ENCODE measurements around the gene UNC13D.
"Not testable (repeated sequence)": the region's sequence is repeated elsewhere in the genome, so short reads cannot be mapped to it uniquely, and the experiment has no call there.

Gene UNC13D

DNA sequence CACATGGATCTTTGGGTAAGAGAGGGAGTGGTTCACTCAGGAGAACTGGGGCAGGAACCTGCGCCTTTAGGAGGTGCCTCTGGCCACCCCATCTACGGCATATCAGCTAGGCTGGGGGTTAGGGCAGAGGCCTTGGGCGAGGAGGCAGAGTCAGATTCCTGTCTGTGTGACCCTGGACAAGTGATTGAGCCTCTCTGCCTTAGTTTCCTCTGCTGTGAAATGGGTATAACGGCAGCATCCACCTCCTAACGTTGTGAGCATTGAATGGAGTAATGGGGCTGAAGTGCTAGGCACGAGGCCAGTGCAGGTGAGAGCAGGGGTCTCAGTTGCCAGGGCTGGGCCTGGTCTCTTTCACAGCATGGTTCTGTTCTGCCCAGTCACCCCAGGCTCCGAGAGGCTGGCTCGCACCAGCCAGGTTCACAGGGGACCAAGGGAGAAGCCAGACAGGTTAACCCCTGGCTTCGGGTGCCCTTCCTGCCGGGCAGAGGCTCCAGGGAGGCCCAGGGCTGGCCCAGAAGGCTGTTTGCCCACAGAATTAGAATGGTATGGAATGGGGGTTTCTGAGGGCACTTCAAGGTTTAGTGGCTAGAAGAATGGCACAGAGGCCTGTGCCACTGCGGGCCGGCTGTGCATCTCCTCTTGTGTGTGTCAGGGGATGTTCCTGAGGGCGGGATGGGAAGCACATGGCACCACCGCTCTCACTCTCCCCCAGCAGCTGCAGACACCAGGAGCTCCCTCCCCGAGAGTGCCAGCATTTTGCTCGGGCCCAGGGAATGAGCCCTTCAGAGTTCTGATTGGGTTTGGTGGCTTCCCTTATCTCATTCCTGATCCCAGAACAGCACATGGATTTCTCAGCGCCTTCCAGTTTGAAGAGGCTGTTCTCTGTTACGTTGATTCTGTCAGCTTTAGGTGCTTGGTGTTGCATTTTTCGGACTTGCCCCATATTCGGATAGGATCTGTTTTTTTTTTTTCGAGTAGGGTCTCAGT lies 23.8 kb downstream of the UNC13D start:
- DNase-seq (ENCODE audit: low read depth in 3 of 3), result no peak

DNA sequence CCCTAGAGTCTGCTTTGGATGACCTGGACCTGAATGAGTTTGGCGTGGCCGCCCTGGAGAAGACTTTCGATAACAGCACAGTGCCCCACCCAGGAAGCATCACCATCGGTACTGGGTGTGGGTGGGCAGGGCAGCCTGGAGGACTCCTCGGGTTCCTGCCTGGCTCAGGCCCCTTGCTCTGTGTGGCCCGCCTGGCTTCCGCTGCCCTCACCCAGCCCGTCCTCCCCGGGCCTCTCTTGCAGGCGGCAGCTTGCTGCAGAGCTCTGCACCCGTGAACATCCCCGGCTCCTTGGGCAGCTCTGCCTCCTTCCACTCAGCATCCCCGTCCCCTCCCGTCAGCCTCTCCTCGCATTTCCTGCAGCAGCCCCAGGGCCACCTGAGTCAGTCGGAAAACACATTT lies 24.5 kb downstream of the UNC13D start:
- DNase-seq (ENCODE audit: low read depth in 3 of 3), result no peak

DNA sequence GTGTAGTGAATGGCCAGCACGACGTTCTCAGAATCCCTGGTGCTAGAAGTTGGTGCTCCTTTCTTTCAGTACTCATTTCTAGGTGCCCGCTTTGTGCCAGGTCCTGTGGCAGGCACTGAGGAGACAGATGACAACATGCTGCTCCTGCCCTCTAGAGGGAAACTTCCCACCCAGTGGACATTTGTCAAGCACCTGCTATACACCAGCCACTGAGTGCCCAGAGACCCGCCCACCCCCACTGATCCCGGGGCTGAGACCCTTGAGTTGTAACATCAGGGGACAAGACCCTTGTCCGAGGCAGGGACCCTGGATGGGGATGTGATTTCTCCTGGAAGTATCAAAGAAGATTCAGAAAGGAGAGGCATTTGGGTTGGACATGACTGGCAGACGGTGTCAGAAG lies 25.1 kb downstream of the UNC13D start:
- DNase-seq (ENCODE audit: low read depth in 3 of 3), result no peak

DNA sequence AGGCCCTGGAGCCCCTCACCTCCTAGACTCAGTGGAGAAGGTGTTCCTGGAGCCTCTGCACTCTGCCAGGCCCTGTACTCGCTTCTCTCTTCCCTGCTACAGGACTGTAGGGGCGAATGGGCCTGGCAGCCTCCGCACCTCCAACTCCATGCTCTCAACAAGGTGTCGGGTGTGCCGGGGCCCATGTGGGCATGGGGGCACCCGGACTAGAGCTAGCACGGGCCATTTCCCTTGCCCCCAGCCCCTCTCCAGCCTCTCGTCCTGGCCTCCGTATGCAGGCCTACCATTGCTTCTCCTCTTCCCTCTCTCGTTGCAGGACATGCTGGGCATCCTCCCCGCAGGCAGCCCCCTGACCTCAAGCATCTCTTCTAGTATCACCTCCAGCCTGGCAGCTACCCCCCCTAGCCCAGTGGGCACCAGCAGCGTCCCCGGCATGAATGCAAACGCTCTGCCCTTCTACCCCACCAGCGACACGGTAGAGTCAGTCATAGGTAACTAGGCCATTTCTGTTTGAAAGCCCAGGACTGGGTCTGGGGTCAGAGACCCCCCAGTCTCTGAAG lies 25.8 kb downstream of the UNC13D start:
- no peak for DNase-seq (ENCODE audit: low read depth in 3 of 3)

DNA sequence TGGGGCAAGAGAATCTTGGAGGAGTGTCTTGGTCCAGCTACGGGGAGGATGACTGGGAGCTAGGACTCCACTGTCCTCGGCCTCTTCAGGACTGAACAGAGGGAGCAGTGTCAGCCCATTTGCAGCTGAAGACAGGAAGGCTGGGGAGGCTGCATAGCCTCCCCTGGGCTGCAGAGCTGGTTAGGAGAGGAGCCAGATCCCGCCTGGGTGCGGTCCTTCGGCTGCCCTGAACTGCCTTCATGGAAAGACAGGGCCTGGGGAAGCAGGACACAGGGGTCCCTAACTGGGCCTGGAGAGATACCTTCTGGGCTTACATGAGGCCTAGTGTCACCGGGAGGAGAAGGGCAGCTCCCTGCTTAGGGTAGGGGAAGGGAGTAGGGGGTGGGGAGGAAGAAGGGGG lies 26.6 kb downstream of the UNC13D start:
- DNase-seq (ENCODE audit: low read depth in 3 of 3), result no peak

DNA sequence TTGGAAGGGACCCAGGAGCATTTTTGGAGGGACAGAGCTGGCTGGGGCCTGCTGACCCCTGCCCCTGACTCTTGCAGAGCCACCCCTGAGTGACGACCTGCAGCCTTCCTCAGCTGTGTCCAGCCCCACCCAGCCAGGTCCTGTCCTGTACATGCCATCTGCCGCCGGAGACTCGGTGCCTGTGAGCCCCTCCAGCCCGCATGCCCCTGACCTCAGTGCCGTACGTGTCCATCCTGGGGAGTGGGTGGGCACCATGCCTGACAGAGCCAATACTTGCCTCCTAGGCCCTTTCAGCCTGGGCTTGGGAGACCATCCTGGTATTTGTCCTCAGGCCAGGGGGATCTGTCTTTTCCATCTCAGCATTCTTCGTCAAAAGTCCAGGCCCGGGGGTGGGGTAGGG lies 27.5 kb downstream of the UNC13D start:
- no peak for DNase-seq (ENCODE audit: low read depth in 3 of 3)

DNA sequence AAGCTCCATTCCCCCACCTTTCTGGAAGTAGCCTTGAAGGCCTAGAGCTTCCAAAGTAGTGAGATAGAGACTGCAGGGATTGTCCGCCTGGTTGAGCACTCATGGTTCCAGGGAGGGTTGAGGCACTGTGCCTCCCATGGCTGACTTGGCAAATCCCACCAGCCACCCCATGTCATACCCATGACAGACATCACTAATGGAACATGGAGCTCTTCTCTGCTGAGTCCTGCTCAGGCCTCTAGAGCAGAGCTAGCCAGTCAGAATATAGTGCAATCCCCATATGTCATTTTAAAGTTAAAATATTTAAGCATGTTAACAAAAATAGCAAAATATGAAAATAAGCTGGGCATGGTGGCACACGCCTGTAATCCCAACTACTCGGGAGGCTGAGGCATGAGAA lies 28.8 kb downstream of the UNC13D start:
- DNase-seq (ENCODE audit: low read depth in 3 of 3), result no peak

DNA sequence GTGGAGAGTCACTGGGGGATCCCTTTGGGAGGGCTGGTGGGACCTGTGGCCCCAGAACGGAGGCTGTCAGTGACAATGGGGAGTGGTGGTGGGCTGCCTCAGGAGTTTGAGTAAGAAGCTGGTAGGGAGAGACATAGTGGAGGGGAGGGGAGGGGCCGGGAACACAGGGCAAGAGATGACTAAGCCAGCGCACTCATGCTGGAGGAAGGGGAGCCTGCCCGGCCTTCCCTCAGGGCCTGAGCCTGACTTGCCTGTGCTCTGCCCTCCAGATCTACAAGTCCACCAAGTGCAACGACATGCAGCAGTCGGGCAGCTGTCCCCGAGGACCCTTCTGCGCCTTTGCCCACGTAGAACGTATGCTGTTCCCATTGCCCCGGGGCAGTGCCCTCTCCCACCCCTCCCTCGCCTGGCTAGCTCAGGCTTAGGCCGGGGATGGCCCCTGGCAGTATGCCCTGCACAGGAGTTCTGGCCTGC lies 29.3 kb downstream of the UNC13D start:
- no peak for DNase-seq (ENCODE audit: low read depth in 3 of 3)

DNA sequence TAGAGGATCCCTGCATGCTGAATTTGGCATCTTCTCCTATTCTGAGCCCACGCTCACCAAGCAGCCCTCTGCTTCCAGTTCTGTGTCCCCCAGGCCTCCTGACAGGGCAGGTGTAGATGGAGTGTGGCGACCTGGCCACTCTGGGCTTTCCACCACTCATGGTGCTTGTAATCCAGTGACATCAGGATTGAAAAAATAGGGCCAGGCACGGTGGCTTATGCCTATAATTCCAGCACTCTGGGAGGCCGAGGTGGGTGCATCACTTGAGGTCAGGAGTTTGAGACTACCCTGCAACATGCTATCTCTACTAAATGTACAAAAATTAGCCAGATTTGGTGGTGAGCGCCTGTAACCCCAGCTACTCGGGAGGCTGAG lies 30.2 kb downstream of the UNC13D start:
- no peak for DNase-seq (ENCODE audit: low read depth in 3 of 3)

DNA sequence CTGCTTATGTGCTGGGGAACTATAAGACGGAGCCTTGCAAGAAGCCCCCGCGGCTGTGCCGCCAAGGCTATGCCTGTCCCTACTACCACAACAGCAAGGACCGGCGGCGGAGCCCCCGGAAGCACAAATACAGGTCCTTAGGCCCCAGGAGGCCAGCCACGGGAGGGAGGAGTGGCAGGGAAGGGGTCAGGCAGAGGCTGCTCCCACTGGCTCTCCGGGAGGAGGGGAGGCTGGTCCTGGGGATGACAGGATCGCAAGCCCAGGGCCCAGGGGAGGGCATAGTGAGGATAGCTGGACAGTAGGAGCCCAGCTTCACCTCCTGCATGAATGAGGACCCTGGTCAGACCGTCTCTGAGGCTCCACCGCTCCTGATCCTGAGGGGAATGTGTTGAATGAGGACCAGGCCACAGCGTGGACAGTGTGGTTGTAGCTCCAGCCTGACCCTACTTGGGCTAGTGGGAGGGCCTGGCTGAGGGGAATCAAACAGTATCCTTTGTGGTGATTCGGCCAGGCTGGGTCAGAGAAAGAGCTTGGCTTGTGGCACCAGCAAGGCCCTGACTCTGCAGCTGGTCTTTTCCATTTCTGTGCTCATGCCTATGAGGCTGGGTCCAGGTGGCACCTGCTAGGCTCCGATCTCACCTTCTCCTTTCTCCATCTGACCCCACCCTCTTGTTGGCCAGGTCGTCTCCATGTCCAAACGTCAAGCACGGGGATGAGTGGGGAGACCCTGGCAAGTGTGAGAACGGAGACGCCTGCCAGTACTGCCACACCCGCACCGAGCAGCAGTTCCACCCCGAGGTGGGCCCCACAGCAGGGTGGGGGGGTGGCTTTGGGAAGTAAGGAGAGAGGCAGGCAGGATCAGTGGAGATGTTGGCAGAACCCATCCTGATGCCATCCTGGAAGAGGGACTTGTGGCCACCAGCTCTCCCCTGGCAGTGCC lies 30.9 kb downstream of the UNC13D start:
- DNase-seq (ENCODE audit: low read depth in 3 of 3), result no peak

DNA sequence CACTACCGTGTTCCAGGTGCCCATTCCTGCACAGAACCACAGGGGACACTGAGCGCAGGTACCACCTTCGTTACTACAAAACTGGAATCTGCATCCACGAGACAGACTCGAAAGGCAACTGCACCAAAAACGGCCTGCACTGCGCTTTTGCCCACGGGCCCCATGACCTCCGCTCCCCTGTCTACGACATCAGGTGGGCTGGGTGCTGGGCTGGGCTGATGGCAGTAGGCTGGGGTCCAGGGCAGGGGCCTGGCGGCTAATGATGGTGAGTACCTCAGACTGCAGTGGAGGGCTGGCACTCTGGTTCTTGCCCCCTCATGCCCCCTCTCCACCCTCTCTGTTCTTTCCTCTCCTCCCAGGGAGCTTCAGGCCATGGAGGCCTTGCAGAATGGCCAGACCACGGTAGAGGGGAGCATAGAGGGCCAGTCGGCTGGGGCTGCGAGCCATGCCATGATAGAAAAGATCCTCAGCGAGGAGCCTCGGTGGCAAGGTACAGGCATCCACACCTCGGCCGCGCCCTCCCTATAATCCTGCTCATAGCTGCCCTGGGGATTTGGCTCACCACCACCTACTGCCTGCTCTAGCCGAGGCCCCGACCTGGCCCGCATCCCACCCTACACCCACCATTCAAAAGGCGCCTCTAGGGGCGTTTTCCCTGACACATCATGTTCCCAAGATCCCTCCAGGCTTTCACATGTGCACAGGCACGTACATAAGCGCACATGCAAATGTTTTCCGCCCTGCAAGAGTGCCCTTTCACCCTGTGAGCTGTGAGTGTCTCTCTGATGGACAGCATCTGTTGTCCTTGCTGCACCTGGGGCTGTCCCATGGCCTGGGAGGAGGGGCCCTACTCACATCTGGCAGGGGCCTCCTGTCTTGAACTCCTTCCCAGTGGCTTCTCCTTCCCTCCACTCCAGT lies 31.8 kb downstream of the UNC13D start:
- no peak for DNase-seq (ENCODE audit: low read depth in 3 of 3)

DNA sequence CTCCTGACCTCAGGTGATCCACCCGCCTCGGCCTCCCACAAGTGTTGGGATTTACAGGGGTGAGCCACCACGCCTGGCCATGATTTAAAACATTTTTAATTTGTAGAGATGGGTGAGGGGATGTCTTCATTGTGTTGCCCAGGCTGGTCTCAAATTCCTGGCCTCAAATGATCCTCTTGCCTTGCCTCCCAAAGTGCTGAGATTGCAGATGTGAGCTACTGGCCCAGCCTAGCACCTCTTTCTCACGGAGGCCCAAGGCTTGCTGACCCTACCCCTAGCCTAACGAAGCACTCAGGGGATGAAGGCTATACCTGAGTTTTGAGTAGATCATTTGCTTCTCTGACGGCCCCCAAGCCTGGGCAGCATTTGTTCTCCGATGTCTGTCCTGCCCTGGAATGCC lies 33.0 kb downstream of the UNC13D start:
- DNase-seq (ENCODE audit: low read depth in 3 of 3), result no peak

DNA sequence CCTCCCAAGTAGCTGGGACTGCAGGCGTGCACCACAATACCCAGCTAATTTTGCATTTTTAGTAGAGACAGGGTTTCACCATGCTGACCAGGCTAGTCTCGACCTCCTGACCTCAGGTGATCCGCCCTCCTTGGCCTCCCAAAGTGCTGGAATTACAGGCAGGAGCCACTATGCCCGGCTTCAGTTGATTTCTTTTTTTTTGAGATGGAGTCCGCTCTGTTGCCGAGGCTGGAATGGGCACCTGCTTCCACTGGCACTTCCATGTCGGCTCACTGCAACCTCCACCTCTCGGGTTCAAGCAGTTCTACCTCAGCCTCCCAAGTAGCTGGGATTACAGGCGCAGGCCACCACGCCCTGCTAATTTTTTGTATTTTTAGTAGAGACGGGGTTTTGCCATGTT lies 33.4 kb downstream of the UNC13D start:
- not testable (repeated sequence) for DNase-seq (ENCODE audit: low read depth in 3 of 3)

DNA sequence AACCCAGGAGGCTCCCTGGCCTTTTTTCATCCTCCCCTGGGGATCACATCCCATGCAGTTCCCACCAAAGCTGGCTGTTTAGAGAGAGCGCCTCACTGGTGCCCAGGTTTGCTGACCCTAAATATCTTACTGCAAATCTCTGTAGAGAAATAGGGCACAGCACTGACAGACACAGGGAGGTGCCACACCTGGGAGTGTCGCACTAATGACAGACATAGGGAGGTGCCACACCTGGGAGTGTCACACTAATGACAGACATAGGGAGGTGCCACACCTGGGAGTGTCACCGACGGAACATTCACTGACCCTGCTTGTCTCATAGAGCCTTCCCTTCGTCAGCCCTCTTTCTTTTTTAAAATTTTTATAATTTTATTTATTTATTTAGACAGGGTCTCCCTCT lies 34.0 kb downstream of the UNC13D start:
- no peak for DNase-seq (ENCODE audit: low read depth in 3 of 3)

DNA sequence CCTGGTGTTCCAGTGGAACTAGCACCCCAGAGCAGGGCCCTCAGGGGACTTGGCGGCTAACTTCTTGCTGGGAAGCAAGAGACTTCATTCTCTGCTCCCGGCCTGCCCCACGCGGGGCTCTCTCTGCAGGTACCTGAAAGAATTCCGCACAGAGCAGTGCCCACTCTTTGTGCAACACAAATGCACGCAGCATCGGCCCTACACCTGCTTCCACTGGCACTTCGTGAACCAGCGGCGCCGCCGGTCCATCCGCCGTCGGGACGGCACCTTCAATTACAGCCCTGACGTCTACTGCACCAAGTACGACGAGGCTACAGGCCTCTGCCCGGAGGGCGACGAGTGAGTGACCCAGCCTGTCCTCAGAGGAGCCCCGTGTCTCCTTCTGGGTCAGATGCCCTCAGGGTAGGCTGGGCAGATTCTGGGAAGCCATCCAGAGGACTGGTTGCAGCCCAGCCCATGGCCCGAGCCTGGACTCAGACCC lies 34.5 kb downstream of the UNC13D start:
- DNase-seq (ENCODE audit: low read depth in 3 of 3), result no peak

DNA sequence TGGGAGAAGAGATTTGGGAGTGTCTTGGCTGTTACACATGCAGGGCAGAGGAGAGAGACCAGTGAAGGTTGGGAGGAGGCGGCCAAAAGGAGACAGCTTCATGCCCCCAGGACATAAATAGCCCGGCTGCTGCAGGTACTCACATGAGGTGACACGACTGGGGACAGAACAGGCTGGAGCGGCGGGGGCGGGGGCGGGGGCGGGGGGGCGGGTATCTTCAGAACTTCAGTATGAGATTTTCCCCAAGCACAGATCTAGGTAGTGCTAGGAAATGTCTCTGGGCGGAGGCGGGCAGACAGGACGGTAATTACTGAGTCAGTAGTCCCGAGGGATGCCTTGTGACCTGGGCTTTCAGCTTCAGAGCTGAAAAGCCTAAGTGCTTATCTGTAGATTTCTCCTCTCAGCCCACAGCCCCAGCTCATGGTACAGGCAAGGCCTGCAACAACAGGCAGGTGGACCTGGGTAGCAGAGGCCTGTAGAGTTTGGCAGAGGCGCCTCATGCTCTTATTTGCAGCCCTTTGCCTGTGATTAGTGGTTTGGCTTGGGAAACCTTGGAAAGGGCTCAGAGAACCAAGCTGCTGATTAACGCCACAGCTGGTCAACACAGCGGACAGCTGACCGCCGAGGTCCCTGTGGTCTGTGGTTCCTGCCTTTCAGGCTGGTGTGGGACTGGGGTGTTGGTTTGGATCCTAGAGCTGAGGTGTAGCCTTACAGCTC lies 35.1 kb downstream of the UNC13D start:
- DNase-seq (ENCODE audit: low read depth in 3 of 3), result no peak

DNA sequence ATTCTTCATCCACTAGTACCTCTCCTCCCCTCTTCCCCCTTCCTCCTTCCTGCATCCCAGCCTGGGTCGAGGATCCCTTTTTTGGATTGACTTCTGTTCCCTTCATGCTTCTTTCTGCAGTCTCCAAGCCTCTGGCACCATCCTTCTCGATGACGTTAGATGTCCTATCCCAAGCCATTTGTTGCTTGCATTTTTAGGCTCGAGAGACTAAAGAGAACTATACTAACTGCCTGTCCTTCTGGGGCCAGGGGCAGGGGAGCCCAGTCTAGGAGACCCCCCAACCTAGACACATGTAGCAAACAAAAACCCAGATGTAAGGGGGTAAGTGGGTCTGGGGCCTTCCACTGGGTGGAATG lies 35.7 kb downstream of the UNC13D start:
- DNase-seq (ENCODE audit: low read depth in 3 of 3), result no peak

DNA sequence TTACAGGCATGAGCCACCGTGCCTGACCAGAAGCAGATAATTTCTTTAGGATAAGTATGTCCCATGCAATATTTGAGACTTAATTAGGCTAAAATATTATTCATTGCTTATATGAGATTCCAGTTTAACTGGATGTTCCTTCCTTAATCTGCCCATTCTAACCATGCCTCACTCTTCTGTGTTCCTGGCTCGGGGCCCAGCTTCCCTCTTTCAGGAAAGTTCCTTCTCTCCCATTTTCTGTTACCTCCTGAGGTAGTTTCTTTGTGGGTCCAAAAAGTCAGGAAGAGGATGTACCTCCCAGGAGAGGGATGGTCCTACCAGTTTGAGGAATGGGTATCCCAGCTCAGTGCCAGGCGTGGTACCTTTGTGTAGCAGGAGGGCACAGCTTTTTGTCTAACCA lies 36.3 kb downstream of the UNC13D start:
- DNase-seq (ENCODE audit: low read depth in 3 of 3), result no peak

DNA sequence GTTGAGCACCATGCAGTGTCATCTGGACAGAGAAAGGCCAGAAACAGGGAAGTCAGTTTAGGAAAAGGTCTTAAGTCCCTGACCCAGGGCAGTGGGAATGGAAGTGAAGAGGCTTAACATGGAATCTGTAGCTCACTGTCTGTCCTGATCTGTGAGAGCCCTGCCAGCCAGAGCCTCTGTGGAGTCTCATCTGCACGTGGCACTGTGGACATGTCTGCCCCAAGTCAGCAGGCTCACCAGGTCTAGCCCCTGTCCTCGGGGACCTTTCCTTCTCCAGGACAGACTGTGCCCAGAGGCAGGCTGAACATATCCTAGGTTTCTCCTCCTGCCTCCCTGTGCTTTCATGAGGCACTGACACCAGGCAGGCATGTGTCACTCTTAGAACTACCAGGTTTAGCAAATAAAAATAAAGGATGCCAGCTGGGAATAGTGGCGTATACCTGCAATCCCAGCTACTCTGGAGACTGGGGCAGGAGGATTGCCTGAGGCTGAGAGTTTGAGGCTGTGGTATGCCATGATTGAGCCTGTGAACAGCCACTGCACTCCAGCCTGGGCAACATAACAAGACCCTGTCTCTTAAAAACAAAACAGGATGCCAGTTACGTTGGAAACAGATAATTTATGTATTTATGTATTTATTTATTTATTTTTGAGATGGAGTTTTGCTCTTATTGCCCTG lies 37.2 kb downstream of the UNC13D start:
- DNase-seq (ENCODE audit: low read depth in 3 of 3), result no peak

DNA sequence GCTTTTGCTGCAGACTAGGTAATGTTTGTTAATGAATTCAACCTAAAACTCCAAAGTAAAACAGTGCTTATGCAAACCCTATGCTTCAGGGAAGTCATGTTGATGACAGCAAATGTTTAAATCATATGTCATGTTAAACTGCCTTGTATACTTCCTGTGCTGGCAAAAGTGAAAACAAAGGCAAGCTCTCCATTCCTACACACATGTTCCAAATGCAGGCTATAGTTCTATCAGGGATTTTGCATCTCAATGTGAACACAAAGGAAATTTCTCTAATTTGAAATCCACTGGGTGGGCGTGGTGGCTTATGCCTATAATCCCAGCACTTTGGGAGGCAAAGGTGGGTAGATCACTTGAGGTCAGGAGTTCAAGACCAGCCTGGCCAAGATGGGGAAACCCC lies 40.3 kb downstream of the UNC13D start:
- no peak for DNase-seq (ENCODE audit: low read depth in 3 of 3)

Measured in stimulated activated CD4-positive, alpha-beta T cell treated with anti-CD3 and anti-CD28 coated beads, TNF-alpha, amount 100 ng/mL, for 4 hours (primary cell).